ENCODE results near the gene SNCG. TPM values are rescaled to one million over a fixed set of nuclear protein-coding genes. Genes with fewer than 3 reads are reported as not detected.
"Not testable (repeated sequence)": the region's sequence is repeated elsewhere in the genome, so short reads cannot be mapped to it uniquely, and the experiment has no call there.

Gene SNCG
- total and polyA plus RNA-seq, 4 donors = 70.0 to 209 (median 98.4) TPM

DNA sequence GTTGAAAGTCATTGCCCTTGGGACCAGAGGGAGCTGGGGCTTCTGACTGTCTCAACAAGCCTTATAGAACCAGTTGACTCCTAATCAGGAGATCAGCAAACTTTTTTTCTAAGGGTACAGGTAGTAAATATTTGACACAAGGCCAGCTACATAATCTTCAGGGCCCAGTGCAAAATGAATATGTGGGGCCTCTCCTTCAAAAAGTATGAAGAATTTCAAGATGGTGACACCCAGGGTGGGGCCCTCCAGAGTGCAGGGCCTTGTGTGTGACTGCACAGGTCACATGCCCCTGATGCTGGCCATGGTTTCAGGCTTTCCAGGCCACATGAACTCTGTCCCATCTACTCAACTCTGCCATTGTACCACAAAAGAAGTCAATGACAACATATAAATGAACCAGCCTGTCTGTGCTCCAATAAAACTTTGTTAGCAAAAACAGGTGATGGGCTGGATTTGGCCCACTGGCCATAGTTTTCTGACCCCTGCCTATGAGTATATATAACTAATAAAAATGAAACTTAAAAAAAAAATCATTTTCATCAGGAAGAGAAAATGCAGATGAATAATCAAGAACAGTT is 7.1 kb upstream of the SNCG start:
- no peaks in the 10 kb centered on the region for H3K27me3 ChIP-seq (ENCODE audit: control insufficient read depth in 1 of 2, insufficient read depth in 2 of 2, low read length in 1 of 2)
- ATAC-seq (ENCODE audit: low FRiP score) (no peak), DNase-seq (no peak)
- H3K36me3 ChIP-seq (ENCODE audit: control insufficient read depth in 1 of 2, insufficient read depth in 2 of 2, low read length in 1 of 2) = no peaks in the 10 kb centered on the region
- no peaks in the 10 kb centered on the region for H3K9me3 ChIP-seq (ENCODE audit: control insufficient read depth, low read length)
- H3K4me3 ChIP-seq (ENCODE audit: low read length in 2 of 2) = no peak overlapping the region
- H3K27ac ChIP-seq (ENCODE audit: low read depth in 1 of 2, low read length in 2 of 2) = no peak overlapping the region
- intact Hi-C loops (cut with DNase I) = no loop called here
- no peaks in the 10 kb centered on the region for H3K4me1 ChIP-seq (ENCODE audit: control insufficient read depth in 1 of 2, insufficient read depth in 2 of 2, low read length in 2 of 2)

DNA sequence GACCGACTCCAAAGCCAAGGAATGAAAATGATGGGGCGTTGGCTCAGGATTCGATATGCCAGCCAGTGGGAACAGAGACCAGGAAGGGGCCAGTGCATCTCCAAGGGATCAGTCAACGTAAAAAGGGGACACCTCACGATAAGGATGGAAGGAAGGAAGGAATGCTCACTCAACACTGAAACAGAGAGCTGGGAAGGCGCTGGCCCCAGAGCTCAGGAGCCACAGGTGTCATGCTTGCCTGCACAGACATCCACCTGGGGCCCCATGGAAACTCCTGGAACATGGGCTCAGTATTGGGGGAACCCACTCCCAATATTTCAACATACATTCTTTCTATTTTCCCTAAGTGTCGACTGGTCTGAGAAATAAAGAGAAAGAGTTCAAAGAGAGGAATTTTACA is 6.3 kb upstream of the SNCG start:
- Histone ChIP-seq H3K4me1 (ENCODE audit: control insufficient read depth in 1 of 2, insufficient read depth in 2 of 2, low read length in 2 of 2) (no peaks in the 10 kb centered on the region), H3K27me3 (ENCODE audit: control insufficient read depth in 1 of 2, insufficient read depth in 2 of 2, low read length in 1 of 2) (no peaks in the 10 kb centered on the region), H3K4me3 (ENCODE audit: low read length in 2 of 2) (no peak overlapping the region), H3K36me3 (ENCODE audit: control insufficient read depth in 1 of 2, insufficient read depth in 2 of 2, low read length in 1 of 2) (no peaks in the 10 kb centered on the region), H3K9me3 (ENCODE audit: control insufficient read depth, low read length) (no peaks in the 10 kb centered on the region), H3K27ac (ENCODE audit: low read depth in 1 of 2, low read length in 2 of 2) (peak overlapping the region; percentile 55 to 64)
- intact Hi-C loops (cut with DNase I) = no loop called here
- peak in 1 of 2 donors; percentile 61 for DNase-seq
- WGBS, 2 donors = 24 to 46% methylated on average over 7 of the region's 7 CpGs
- no peak for ATAC-seq (ENCODE audit: low FRiP score)

DNA sequence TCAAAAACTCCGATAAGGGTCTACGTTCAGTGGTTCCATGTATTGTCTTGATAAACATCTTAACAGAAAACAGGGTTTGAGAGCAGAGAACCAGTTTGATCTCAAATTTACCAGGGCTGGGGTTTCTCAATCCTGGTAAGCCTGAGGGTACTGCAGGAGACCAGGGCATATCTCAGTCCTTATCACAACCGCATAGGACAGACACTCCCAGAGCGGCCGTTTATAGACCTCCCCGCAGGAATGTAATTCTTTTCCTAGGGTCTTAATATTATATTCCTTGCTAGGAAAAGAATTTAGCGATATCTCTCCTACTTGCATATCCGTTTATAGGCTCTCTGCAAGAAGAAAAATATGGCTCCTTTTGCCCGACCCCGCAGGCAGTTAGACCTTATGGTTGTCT is 5.7 kb upstream of the SNCG start:
- H3K27ac ChIP-seq (ENCODE audit: low read depth in 1 of 2, low read length in 2 of 2); intact Hi-C loops (cut with DNase I); H3K4me1 ChIP-seq (ENCODE audit: control insufficient read depth in 1 of 2, insufficient read depth in 2 of 2, low read length in 2 of 2); H3K9me3 ChIP-seq (ENCODE audit: control insufficient read depth, low read length); ATAC-seq (ENCODE audit: low FRiP score); H3K27me3 ChIP-seq (ENCODE audit: control insufficient read depth in 1 of 2, insufficient read depth in 2 of 2, low read length in 1 of 2); H3K36me3 ChIP-seq (ENCODE audit: control insufficient read depth in 1 of 2, insufficient read depth in 2 of 2, low read length in 1 of 2); H3K4me3 ChIP-seq (ENCODE audit: low read length in 2 of 2): not testable (repeated sequence)
- peak in 1 of 2 donors; percentile 17 for DNase-seq
- 95 to 97% methylated on average over 10 of the region's 10 CpGs for WGBS, 2 donors

- Histone ChIP-seq H3K4me1 (ENCODE audit: control insufficient read depth in 1 of 2, insufficient read depth in 2 of 2, low read length in 2 of 2) (peaks cover 0 to 5% of the 10 kb centered on the region in 2 donors), H3K4me3 (ENCODE audit: low read length in 2 of 2) (no peak overlapping the region), H3K27ac (ENCODE audit: low read depth in 1 of 2, low read length in 2 of 2) (peak overlapping the region; percentile 71 to 91), H3K36me3 (ENCODE audit: control insufficient read depth in 1 of 2, insufficient read depth in 2 of 2, low read length in 1 of 2) (no peaks in the 10 kb centered on the region), H3K9me3 (ENCODE audit: control insufficient read depth, low read length) (no peaks in the 10 kb centered on the region), H3K27me3 (ENCODE audit: control insufficient read depth in 1 of 2, insufficient read depth in 2 of 2, low read length in 1 of 2) (no peaks in the 10 kb centered on the region)
- DNase-seq = peak; percentile 89 to 91
- WGBS, 2 donors = 3 to 8% methylated on average over 15 of the region's 15 CpGs
- ATAC-seq (ENCODE audit: low FRiP score) = peak; percentile 87
- intact Hi-C loops (cut with DNase I) = no loop called here
Observed at GRCh38 chr10:86953747-86954680, 4.4 kb upstream of the SNCG start.

- Histone ChIP-seq H3K9me3 (ENCODE audit: control insufficient read depth, low read length) (no peaks in the 10 kb centered on the region), H3K27me3 (ENCODE audit: control insufficient read depth in 1 of 2, insufficient read depth in 2 of 2, low read length in 1 of 2) (no peaks in the 10 kb centered on the region), H3K36me3 (ENCODE audit: control insufficient read depth in 1 of 2, insufficient read depth in 2 of 2, low read length in 1 of 2) (no peaks in the 10 kb centered on the region), H3K4me1 (ENCODE audit: control insufficient read depth in 1 of 2, insufficient read depth in 2 of 2, low read length in 2 of 2) (peaks cover 0 to 5% of the 10 kb centered on the region in 2 donors), H3K27ac (ENCODE audit: low read depth in 1 of 2, low read length in 2 of 2) (peak overlapping the region; percentile 71 to 91), H3K4me3 (ENCODE audit: low read length in 2 of 2) (no peak overlapping the region)
- ATAC-seq (ENCODE audit: low FRiP score) (no peak), DNase-seq (peak; percentile 42 to 72)
- 28 to 32% methylated on average over 13 of the region's 13 CpGs for WGBS, 2 donors
- intact Hi-C loops (cut with DNase I) = no loop called here
Observed at GRCh38 chr10:86954681-86955500, 3.5 kb upstream of the SNCG start.

- intact Hi-C loops (cut with DNase I) = no loop called here
- whole genome bisulfite sequencing, 2 donors = 43 to 60% methylated on average over 15 to 16 of the region's 16 CpGs
- peaks cover 0 to 5% of the 10 kb centered on the region in 2 donors for H3K4me1 ChIP-seq (ENCODE audit: control insufficient read depth in 1 of 2, insufficient read depth in 2 of 2, low read length in 2 of 2)
- DNase-seq (peak; percentile 46 to 68), ATAC-seq (ENCODE audit: low FRiP score) (no peak)
- no peaks in the 10 kb centered on the region for H3K27me3 ChIP-seq (ENCODE audit: control insufficient read depth in 1 of 2, insufficient read depth in 2 of 2, low read length in 1 of 2)
- H3K4me3 ChIP-seq (ENCODE audit: low read length in 2 of 2) = no peak overlapping the region
- H3K36me3 ChIP-seq (ENCODE audit: control insufficient read depth in 1 of 2, insufficient read depth in 2 of 2, low read length in 1 of 2) = no peaks in the 10 kb centered on the region
- H3K9me3 ChIP-seq (ENCODE audit: control insufficient read depth, low read length) = no peaks in the 10 kb centered on the region
- H3K27ac ChIP-seq (ENCODE audit: low read depth in 1 of 2, low read length in 2 of 2) = peak overlapping the region; percentile 71 to 85
Observed at GRCh38 chr10:86955501-86956194, 2.8 kb upstream of the SNCG start.

DNA sequence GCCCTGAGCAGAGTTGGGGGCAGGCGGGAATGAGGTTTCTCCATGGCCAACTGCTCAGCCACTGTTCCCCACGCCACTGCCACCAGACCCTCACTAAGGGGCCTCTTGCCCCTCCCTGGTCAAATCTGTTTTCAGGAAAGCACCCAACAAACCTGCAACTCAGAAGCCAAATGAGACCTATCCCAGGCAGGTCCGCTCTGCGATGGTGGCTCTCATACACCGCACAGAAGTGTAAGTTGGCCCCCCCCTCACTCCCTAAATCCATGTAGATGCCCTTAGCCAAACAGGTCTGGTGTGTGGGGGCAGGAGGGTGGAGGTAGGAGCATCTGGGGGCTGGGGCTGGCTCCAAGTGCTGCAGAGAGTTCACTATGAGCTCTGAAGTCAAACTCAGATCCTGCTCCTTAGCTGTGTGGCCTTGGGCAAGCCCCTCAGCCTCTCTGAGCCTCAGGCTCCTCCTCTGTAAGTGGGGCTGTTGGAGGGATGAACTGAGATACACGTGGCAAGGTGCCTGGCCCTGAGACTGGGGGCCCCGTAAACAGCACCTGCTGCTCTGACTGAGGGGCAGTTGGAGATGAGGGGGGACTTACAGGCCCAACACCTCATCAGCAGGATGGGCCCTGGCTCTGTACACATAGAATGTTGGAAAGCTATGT is 2.1 kb upstream of the SNCG start:
- intact Hi-C loops (cut with DNase I) = no loop called here
- Histone ChIP-seq H3K9me3 (ENCODE audit: control insufficient read depth, low read length) (no peaks in the 10 kb centered on the region), H3K4me3 (ENCODE audit: low read length in 2 of 2) (no peak overlapping the region), H3K27ac (ENCODE audit: low read depth in 1 of 2, low read length in 2 of 2) (peak overlapping the region in 1 of 2 donors; percentile 45), H3K27me3 (ENCODE audit: control insufficient read depth in 1 of 2, insufficient read depth in 2 of 2, low read length in 1 of 2) (no peaks in the 10 kb centered on the region), H3K4me1 (ENCODE audit: control insufficient read depth in 1 of 2, insufficient read depth in 2 of 2, low read length in 2 of 2) (peaks cover 0 to 5% of the 10 kb centered on the region in 2 donors), H3K36me3 (ENCODE audit: control insufficient read depth in 1 of 2, insufficient read depth in 2 of 2, low read length in 1 of 2) (no peaks in the 10 kb centered on the region)
- peak in 1 of 2 donors; percentile 59 for DNase-seq
- no peak for ATAC-seq (ENCODE audit: low FRiP score)
- 47 to 64% methylated on average over 7 of the region's 7 CpGs for WGBS, 2 donors

Data from aorta (tissue), 5 donors.